ENCODE measurements around the gene C11orf68. TPM values are rescaled to one million over a fixed set of nuclear protein-coding genes. Genes with fewer than 3 reads are reported as not detected.
A peak's percentile ranks its signal among the peaks of the same experiment; 100 is the strongest.

The C11orf68 gene
- total RNA-seq, 4 donors from 2014 or later: 11.5 to 53.0 (median 29.7) TPM

DNA sequence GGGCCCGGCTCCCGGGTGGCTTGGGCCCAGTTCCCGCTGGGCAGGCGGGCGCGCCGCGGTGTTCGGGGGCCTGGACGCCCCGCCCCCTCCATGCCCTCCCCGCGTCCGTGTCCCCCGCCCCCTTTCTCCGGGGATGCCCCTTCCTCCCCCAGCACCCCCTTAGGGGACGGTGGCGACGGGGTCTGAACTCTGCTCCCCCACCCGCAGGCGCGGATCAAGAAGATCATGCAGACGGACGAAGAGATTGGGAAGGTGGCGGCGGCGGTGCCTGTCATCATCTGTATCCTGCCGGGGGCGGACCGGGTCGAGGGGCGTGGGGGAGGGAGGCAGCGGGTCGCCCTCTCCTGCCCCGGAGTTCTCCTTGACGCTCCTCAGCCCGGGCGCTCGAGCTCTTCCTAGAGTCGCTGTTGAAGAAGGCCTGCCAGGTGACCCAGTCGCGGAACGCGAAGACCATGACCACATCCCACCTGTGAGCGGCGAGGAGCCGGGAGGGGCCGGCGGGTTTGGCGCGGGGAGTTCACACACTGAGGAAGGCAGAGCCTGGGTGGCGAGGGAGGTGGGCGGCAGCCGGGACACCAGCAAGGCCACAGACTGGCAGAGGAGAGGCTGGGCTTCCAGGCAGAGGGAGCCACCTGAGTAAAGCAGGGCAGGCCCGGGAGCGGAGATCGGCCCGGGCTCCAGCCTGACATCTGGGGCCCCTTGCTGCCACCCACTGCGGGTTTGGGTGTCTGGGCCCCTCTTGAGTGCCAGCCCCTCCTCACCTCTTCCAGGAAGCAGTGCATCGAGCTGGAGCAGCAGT is 910 bp upstream of the C11orf68 start:
- Histone ChIP-seq H3K27ac (peak overlapping the region; percentile 82 to 94), H3K4me1 (peaks cover 23 to 39% of the 10 kb centered on the region in 2 donors), H3K36me3 (no peaks in the 10 kb centered on the region), H3K4me3 (peak overlapping the region; percentile 73 to 97), H3K27me3 (no peaks in the 10 kb centered on the region), H3K9me3 (no peaks in the 10 kb centered on the region)
- peak in 1 of 2 donors; percentile 60 for DNase-seq
- intact Hi-C loops (cut with DNase I; ENCODE audit: low total_unique reads): no loop called here
- no peak for TF ChIP-seq POLR2A (IDR thresholded peaks at IDR 0.05)
- TF ChIP-seq, protein P1, sequence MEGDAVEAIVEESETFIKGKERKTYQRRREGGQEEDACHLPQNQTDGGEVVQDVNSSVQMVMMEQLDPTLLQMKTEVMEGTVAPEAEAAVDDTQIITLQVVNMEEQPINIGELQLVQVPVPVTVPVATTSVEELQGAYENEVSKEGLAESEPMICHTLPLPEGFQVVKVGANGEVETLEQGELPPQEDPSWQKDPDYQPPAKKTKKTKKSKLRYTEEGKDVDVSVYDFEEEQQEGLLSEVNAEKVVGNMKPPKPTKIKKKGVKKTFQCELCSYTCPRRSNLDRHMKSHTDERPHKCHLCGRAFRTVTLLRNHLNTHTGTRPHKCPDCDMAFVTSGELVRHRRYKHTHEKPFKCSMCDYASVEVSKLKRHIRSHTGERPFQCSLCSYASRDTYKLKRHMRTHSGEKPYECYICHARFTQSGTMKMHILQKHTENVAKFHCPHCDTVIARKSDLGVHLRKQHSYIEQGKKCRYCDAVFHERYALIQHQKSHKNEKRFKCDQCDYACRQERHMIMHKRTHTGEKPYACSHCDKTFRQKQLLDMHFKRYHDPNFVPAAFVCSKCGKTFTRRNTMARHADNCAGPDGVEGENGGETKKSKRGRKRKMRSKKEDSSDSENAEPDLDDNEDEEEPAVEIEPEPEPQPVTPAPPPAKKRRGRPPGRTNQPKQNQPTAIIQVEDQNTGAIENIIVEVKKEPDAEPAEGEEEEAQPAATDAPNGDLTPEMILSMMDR (IDR thresholded peaks at IDR 0.05): no peak

DNA sequence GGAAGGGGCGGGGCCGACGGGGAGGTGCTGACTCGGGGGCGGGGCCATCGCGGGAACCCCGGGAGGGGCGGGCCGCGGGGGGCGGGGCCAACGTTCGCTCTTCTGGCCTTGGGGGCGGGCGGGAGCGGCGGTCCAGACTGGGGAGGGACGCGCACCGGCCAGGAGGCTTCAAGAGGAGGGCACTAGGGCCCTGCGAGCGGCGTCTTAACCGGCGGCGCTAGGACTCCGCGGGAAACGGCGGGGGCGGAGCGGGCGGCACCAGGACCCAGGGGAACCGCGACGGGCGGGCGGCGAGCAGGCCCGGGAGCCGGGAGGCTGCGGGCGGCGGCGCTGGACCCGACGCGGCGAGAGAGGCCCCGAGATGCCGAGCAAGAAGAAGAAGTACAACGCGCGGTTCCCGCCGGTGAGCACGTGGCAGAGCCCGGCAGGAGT is 295 bp upstream of the C11orf68 start, which contains the start of gene DRAP1:
TSS of gene DRAP1 (plus strand) at position 286 of the 432 bp plus-strand sequence. CDS start at position 362, 76 bp downstream.
- Histone ChIP-seq H3K27me3 (no peaks in the 10 kb centered on the region), H3K9me3 (no peaks in the 10 kb centered on the region), H3K36me3 (no peaks in the 10 kb centered on the region), H3K4me3 (peak within 1 kb of the TSS; percentile 90 to 98), H3K27ac (peak within 1 kb of the TSS; percentile 94 to 97), H3K4me1 (peaks cover 23 to 39% of the 10 kb centered on the region in 2 donors)
- intact Hi-C loops (cut with DNase I; ENCODE audit: low total_unique reads): no loop called here
- DNase-seq: peak; percentile 98 to 99
- TF ChIP-seq POLR2A (IDR thresholded peaks at IDR 0.05): peak; percentile 66 to 71
- TF ChIP-seq, protein P1 (IDR thresholded peaks at IDR 0.05): peak in 2 of 4 experiments; percentile 57 to 58

DNA sequence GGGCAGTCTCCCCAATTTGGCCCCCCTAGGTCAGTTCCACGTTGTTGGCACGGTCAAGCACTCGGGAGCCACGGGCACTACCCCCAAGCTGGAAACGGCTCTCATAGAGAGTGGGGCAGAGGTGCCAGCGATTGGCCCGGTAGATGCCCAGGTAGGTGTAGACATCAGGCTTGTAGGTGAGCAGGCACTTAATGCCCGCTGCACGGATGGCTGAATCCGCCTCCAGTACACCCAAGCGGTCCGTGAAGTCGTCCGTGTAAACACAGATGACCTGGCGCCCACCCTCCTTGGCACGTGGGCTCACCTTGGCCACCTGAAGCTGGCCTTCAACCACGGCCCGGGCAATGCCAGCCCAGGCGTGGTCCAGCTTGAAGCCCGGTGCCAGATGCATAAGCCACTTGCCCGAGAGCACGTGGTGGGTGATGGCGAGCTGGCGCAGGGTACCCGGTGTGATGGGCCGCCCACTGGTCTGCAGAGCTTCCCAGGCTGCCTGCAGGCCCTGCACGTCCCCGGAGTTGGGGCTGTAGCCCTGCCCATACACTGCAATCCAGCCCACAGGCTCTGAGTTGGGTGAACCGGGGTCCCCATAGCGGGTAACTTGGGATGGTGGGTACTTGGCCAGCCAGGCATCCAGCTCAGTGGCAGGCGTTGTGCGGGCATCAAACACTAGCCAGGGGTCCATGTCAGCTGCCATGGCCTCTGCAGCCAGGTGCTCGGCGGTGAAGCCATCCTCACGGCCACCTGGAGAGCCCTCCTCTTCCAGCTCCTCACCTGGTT is 1.2 kb downstream of the C11orf68 start:
- H3K36me3 ChIP-seq: no peaks in the 10 kb centered on the region
- TF ChIP-seq, protein P1 (IDR thresholded peaks at IDR 0.05): no peak
- TF ChIP-seq POLR2A (IDR thresholded peaks at IDR 0.05): no peak
- H3K27me3 ChIP-seq: no peaks in the 10 kb centered on the region
- H3K27ac ChIP-seq: peak overlapping the region; percentile 94 to 97
- peak; percentile 34 to 39 for DNase-seq
- H3K4me3 ChIP-seq: peak overlapping the region; percentile 90 to 98
- intact Hi-C loops (cut with DNase I; ENCODE audit: low total_unique reads): no loop called here
- no peaks in the 10 kb centered on the region for H3K9me3 ChIP-seq
- H3K4me1 ChIP-seq: peaks cover 23 to 39% of the 10 kb centered on the region in 2 donors

DNA sequence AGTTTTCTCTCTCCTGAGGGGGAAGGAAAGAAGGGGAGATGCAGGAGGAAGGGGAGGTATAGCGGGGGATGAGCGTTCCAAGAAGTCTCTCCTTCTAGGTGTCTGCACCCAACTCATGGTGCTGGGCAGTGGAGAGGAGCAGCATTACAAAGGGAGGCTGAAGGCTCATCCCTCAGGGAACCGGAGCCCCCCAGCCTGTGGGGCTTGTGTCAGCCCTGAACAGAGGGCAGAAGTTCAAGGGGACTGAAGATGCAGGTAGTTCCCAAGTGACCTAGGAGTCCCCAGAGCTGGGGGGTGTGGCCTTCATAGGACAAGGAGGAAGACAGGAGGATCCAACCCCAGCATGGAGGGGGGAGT is 1.8 kb downstream of the C11orf68 start:
- Histone ChIP-seq H3K36me3 (no peaks in the 10 kb centered on the region), H3K4me1 (peaks cover 23 to 39% of the 10 kb centered on the region in 2 donors), H3K27ac (peak overlapping the region; percentile 94 to 97), H3K4me3 (no peak overlapping the region), H3K27me3 (no peaks in the 10 kb centered on the region), H3K9me3 (no peaks in the 10 kb centered on the region)
- intact Hi-C loops (cut with DNase I; ENCODE audit: low total_unique reads): no loop called here
- no peak for DNase-seq
- TF ChIP-seq, protein P1 (IDR thresholded peaks at IDR 0.05): no peak
- TF ChIP-seq POLR2A (IDR thresholded peaks at IDR 0.05): no peak

Measured in uterus (tissue), 4 donors.